K562 (cell line): Measurements from ENCODE around the gene KCNV2. TPM values are rescaled to one million over a fixed set of nuclear protein-coding genes. Genes with fewer than 3 reads are reported as not detected.

Experiments
- ATAC-seq: fragments of 200-7000 bp; cut with Tn5 transposase; 3 replicates; pipeline ENCODE4 v1.9.1; 2020; ENCODE audit warnings: moderate library complexity
- BruUV-seq: library from RNA; stranded (reverse); fragments of 400-500 nt; replicated peaks from 2 replicates; lab custom pipeline; 2021; lab: Mats Ljungman, UMichigan
- CTCF ChIA-PET: fragments of 300-600 bp; formaldehyde crosslinking; extraction: SDS; loops from one replicate; lab custom pipeline; 2021; ENCODE audit warnings: low intra/inter-chr PET ratio; lab: Yijun Ruan, JAX
- POLR2A ChIA-PET: fragments of 300-600, 350-650 bp; sonication (Branson Sonifier 250); formaldehyde crosslinking; extraction: SDS; loops from one replicate; lab custom pipeline; 2021; ENCODE audit warnings: antibody characterized with exemption, inconsistent platforms; lab: Yijun Ruan, JAX
- DNase-seq, 4 experiments: peaks; one replicate each; pipeline versions ENCODE4 v3.0.0 to v3.0.0-alpha.2; 2011 to 2018; ENCODE audit warnings: low spot score in 3 of 4, mixed read lengths in 3 of 4; ENCODE audit errors: extremely low read depth in 1 of 4
- FAIRE-seq: peaks from 2 replicates; lab custom pipeline; 2011; peaks lifted over from hg19 to GRCh38; lab: Jason Lieb, UNC
- H2AFZ ChIP-seq: 2 replicates; pipeline ENCODE4 v1.6.0; 2011; ENCODE audit warnings: low read depth, low read length, control low read depth, inconsistent platforms
- H3K27ac ChIP-seq: fragments of 200-600 bp; 3 replicates; pipeline ENCODE4 v1.8.0; 2011; ENCODE audit warnings: low read depth, mild to moderate bottlenecking, control low read depth, inconsistent platforms, low read length, moderate library complexity, mixed read lengths; ENCODE audit errors: extremely low read depth
- H3K27me3 ChIP-seq, 2 experiments: fragments of 300-600 bp in 1 of 2; 2 replicates in 1 of 2; 3 replicates in 1 of 2; pipeline versions ENCODE4 v1.6.0 to v1.8.0; 2011; ENCODE audit warnings: inconsistent platforms in 2 of 2, low read length in 2 of 2, mild to moderate bottlenecking in 1 of 2, mixed read lengths in 1 of 2, moderate library complexity in 1 of 2; ENCODE audit not compliant: control insufficient read depth in 2 of 2, insufficient read depth in 2 of 2
- H3K36me3 ChIP-seq: fragments of 300-600 bp; 3 replicates; pipeline ENCODE4 v1.8.0; 2011; ENCODE audit warnings: mild to moderate bottlenecking, low read length, inconsistent platforms; ENCODE audit not compliant: control insufficient read depth, insufficient read depth
- H3K4me1 ChIP-seq, 2 experiments: fragments of 200-600 bp in 1 of 2; replicated peaks in 1 of 2; 2 replicates in 1 of 2; 3 replicates in 1 of 2; pipeline versions ENCODE4 v1.5.1 to v1.8.0; 2011; ENCODE audit warnings: inconsistent platforms in 2 of 2, low read length in 2 of 2, mild to moderate bottlenecking in 1 of 2, mixed read lengths in 1 of 2, moderate library complexity in 1 of 2; ENCODE audit not compliant: control insufficient read depth in 2 of 2, insufficient read depth in 2 of 2
- H3K4me2 ChIP-seq: 2 replicates; pipeline ENCODE4 v1.6.1; 2011; ENCODE audit warnings: low read length, control low read depth, inconsistent platforms, mixed read lengths; ENCODE audit not compliant: insufficient read depth
- H3K4me3 ChIP-seq: fragments of 200-600 bp; sonication (generic), shearing (Covaris generic); 2 replicates; pipeline ENCODE4 v1.5.1; 2016; ENCODE audit warnings: control low read depth, inconsistent platforms
- H3K79me2 ChIP-seq: fragments of 200-600 bp; 3 replicates; pipeline ENCODE4 v1.8.0; 2011; ENCODE audit warnings: low read length, inconsistent platforms; ENCODE audit not compliant: control insufficient read depth, insufficient read depth
- H3K9ac ChIP-seq, 2 experiments: 2 replicates each; pipeline versions ENCODE4 v1.6.0 to v1.6.1; 2011; ENCODE audit warnings: low read depth in 2 of 2, low read length in 2 of 2, control low read depth in 1 of 2, inconsistent platforms in 1 of 2, mild to moderate bottlenecking in 1 of 2, mixed read lengths in 1 of 2; ENCODE audit not compliant: insufficient read depth in 1 of 2
- H3K9me1 ChIP-seq: one replicate; pipeline ENCODE4 v1.6.0; 2011; ENCODE audit warnings: inconsistent platforms, mild to moderate bottlenecking, low read length, moderate library complexity; ENCODE audit not compliant: control insufficient read depth, insufficient read depth
- H3K9me3 ChIP-seq: replicated peaks from 2 replicates; pipeline ENCODE4 v1.5.1; 2011; ENCODE audit warnings: low read depth, low read length, inconsistent platforms; ENCODE audit not compliant: control insufficient read depth, insufficient read depth
- H4K20me1 ChIP-seq: replicated peaks from 2 replicates; pipeline ENCODE4 v1.6.1; 2011; ENCODE audit warnings: low read length, inconsistent platforms, mixed read lengths; ENCODE audit not compliant: control insufficient read depth, insufficient read depth
- ASH1L ChIP-seq: fragments of 450-650 bp; IDR thresholded peaks from 2 replicates; pipeline ENCODE4 v1.6.1; 2018; ENCODE audit warnings: borderline replicate concordance, mild to moderate bottlenecking, low read depth; ENCODE audit not compliant: partially characterized antibody
- CBFA2T2 ChIP-seq: fragments of 450-650 bp; conservative IDR thresholded peaks from 2 replicates; pipeline ENCODE4 v1.6.1; 2017; ENCODE audit warnings: mild to moderate bottlenecking
- FOXM1 ChIP-seq, 2 experiments: fragments of 450-650 bp in 1 of 2; sonication (generic) in 1 of 2; formaldehyde crosslinking in 1 of 2; IDR thresholded peaks; 2 replicates each; pipeline versions ENCODE4 v1.6.1 to v1.9.0; 2017 to 2022; ENCODE audit warnings: low read depth in 2 of 2, mild to moderate bottlenecking in 2 of 2, missing genetic modification reagents in 1 of 2, moderate library complexity in 1 of 2
- KDM1A ChIP-seq, 2 experiments: fragments of 450-650 bp; IDR thresholded peaks; 2 replicates each; pipeline ENCODE4 v1.6.1; 2016; ENCODE audit warnings: mild to moderate bottlenecking in 2 of 2
- MTA1 ChIP-seq: fragments of 450-650 bp; IDR thresholded peaks from 2 replicates; pipeline ENCODE4 v1.6.1; 2017; ENCODE audit warnings: borderline replicate concordance
- NCOA1 ChIP-seq: fragments of 450-650 bp; IDR thresholded peaks from 2 replicates; pipeline ENCODE4 v1.6.1; 2016; ENCODE audit warnings: low read depth
- NR2C2 ChIP-seq, 2 experiments: fragments of 200-800 bp in 1 of 2; sonication (Bioruptor generic) in 1 of 2; sonication (generic) in 1 of 2; formaldehyde crosslinking in 1 of 2; IDR thresholded peaks; 2 replicates each; pipeline versions ENCODE4 v1.6.1 to v1.8.0; 2016 to 2022; ENCODE audit warnings: mild to moderate bottlenecking in 1 of 2, missing compliant biosample characterization in 1 of 2, missing genetic modification characterization in 1 of 2, missing genetic modification reagents in 1 of 2
- PHTF2 ChIP-seq: fragments of 250-450 bp; sonication (Bioruptor Pico); IDR thresholded peaks from 2 replicates; pipeline ENCODE4 v1.5.0; 2021; ENCODE audit warnings: mild to moderate bottlenecking
- POLR2AphosphoS5 ChIP-seq: IDR thresholded peaks from 2 replicates; pipeline ENCODE4 v1.6.1; 2011; ENCODE audit warnings: mild to moderate bottlenecking, low read depth, low read length, moderate library complexity; ENCODE audit not compliant: control insufficient read depth, insufficient read depth
- ZBTB1 ChIP-seq: sonication (generic); formaldehyde crosslinking; IDR thresholded peaks from 2 replicates; pipeline ENCODE4 v1.8.1; 2023; ENCODE audit warnings: missing genetic modification reagents, low read depth, mild to moderate bottlenecking, borderline replicate concordance
- ZNF217 ChIP-seq: sonication (generic); formaldehyde crosslinking; IDR thresholded peaks from 2 replicates; pipeline ENCODE4 v1.8.0; 2022; ENCODE audit warnings: mild to moderate bottlenecking, missing genetic modification reagents
- WGBS: fragments of 100-300 bp; shearing (Covaris generic); methylation state at CpG from one replicate; pipeline ENCODE4 v1.1.6; 2016; ENCODE audit warnings: low coverage, mixed read lengths; ENCODE audit not compliant: insufficient coverage; ENCODE audit errors: missing lambda C conversion rate; 5-methylcytosine and 5-hydroxymethylcytosine counted together
- in situ Hi-C: fragments of 300-500 bp; cut with MboI; formaldehyde crosslinking; loops from 4 replicates; pipeline ENCODE4 v1.15.0; 2018; ENCODE audit warnings: inconsistent platforms, mixed read lengths
- intact Hi-C: fragments of 100-400 bp; cut with micrococcal nuclease; formaldehyde crosslinking; loops from 2 replicates; pipeline ENCODE4 v1.14.2; 2022
- polyA plus RNA-seq, 8 experiments: library from polyadenylated mRNA; depleted of rRNA in 4 of 8; stranded (reverse) in 5 of 8; unstranded in 3 of 8; fragments of >200 nt; fragmentation: Nextera tagmentation in 2 of 8; fragmentation: Illumina TruSeq in 1 of 8; extraction: Ambion mirVana in 2 of 8; extraction: Trizol in 1 of 8; gene quantifications; 2 replicates each; pipeline versions ENCODE4 v1.2.1 to v1.2.3, GENCODE V29; 2011 to 2014; ENCODE audit warnings: inconsistent platforms in 1 of 8, missing spikeins in 1 of 8
- total RNA-seq, 7 experiments: library from RNA; depleted of rRNA in 6 of 7; stranded (reverse); fragments of >200 nt in 6 of 7; fragmentation: Illumina TruSeq in 2 of 7; extraction: Trizol in 2 of 7; gene quantifications; 2 replicates each; pipeline versions ENCODE4 v1.2.1 to v1.2.3, GENCODE V29; 2011 to 2021; ENCODE audit warnings: low replicate concordance in 1 of 7

The KCNV2 gene
- total and polyA plus RNA-seq, 9 of the 15 experiments (the other 6 are each of a cell fraction or from before 2014, with no cell fraction given) = 0.03 TPM; not detected in 8

DNA sequence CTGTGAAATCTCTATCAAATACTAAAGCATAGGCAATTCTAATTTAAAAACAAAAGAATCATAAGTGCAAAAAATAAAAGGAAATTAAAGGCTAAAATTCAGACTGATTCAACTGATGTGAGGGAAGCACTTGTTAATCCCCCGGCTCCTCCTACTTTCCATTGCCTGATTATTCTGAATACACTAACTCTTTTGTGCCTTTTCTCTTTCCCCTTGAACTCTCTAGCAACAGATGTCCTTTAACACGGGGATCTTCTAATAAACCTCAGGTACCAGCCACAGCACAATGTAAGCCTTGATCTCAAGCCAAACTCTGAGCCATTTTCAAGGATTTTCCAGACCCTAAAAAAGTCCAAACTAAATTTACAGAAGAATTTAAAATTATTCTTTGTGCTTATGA lies 61.5 kb downstream of the KCNV2 start:
- intact Hi-C loops = no loop called here
- H2AFZ ChIP-seq = no peak overlapping the region
- H3K79me2 ChIP-seq = no peaks in the 10 kb centered on the region
- 95% methylated on average over 2 of the region's 2 CpGs for WGBS
- FAIRE-seq (no peak), DNase-seq (no peak), ATAC-seq (no peak)
- H3K27ac ChIP-seq = no peak overlapping the region
- CTCF ChIA-PET = no interaction called here
- no peaks in the 10 kb centered on the region for H3K9me3 ChIP-seq
- no peaks in the 10 kb centered on the region for H3K27me3 ChIP-seq
- H3K9me1 ChIP-seq = no peaks in the 10 kb centered on the region
- H3K36me3 ChIP-seq = peaks cover 75% of the 10 kb centered on the region; the same call in 2 of the 3 replicates
- no peaks in the 10 kb centered on the region for H3K4me1 ChIP-seq
- H3K4me3 ChIP-seq = no peak overlapping the region
- no peaks in the 10 kb centered on the region for H4K20me1 ChIP-seq
- TF ChIP-seq ASH1L (no peak), NR2C2 (CRISPR knock-in tag; IDR thresholded peaks at IDR 0.05) (no peak), NR2C2 (tag; IDR thresholded peaks at IDR 0.05) (no peak), POLR2AphosphoS5 (no peak), FOXM1 (IDR thresholded peaks at IDR 0.05; ENCODE audit: low read depth) (no peak), FOXM1 (CRISPR knock-in tag; IDR thresholded peaks at IDR 0.05; ENCODE audit: low read depth) (no peak), KDM1A (IDR thresholded peaks at IDR 0.05) (no peak), ZNF217 (CRISPR knock-in tag) (no peak), NCOA1 (no peak), CBFA2T2 (no peak), ZBTB1 (no peak), PHTF2 (CRISPR knock-in tag) (no peak), MTA1 (no peak)
- POLR2A ChIA-PET = no interaction called here
- no peak overlapping the region for H3K4me2 ChIP-seq
- in situ Hi-C loops = no loop called here
- H3K9ac ChIP-seq = no peak overlapping the region
- no TSS peak for BruUV-seq

Other genes starting within 250 kb of the KCNV2 start
- gene VLDLR, start 95.7 kb upstream of the KCNV2 start, total RNA-seq (2014; rRNA removed) = 0.05 and 0.08 TPM in 2 replicates
- 0.18 and 0.32 TPM in 2 replicates for gene VLDLR, start 95.7 kb upstream of the KCNV2 start, total RNA-seq (2014; rRNA removed; fragmentation: Illumina TruSeq; extraction: Trizol)
- 0.04 TPM in 2 replicates for gene VLDLR, start 95.7 kb upstream of the KCNV2 start, total RNA-seq (2015; rRNA removed; fragmentation: Illumina TruSeq; extraction: Trizol)
- 0.34 and 0.58 TPM in 2 replicates for gene VLDLR, start 95.7 kb upstream of the KCNV2 start, total RNA-seq (2021)
- gene VLDLR, start 95.7 kb upstream of the KCNV2 start, polyA plus RNA-seq (2011; rRNA removed) = 0.04 and 0.20 TPM in 2 replicates
- 0.24 and 0.40 TPM in 2 replicates for gene VLDLR, start 95.7 kb upstream of the KCNV2 start, polyA plus RNA-seq (2014; fragmentation: Illumina TruSeq; extraction: Trizol)
- under 1 TPM; 0.03 to 0.08 TPM for gene VLDLR, start 95.7 kb upstream of the KCNV2 start, polyA plus RNA-seq (2014; fragmentation: Nextera tagmentation; extraction: Ambion mirVana)
- 0.24 and 0.45 TPM in 2 replicates for gene VLDLR, start 95.7 kb upstream of the KCNV2 start, polyA plus RNA-seq (2014; rRNA removed)
- 43.6 and 52.4 TPM in 2 replicates for gene PUM3, start 126.6 kb downstream of the KCNV2 start, total RNA-seq (2014; rRNA removed)
- 91.6 and 98.6 TPM in 2 replicates for gene PUM3, start 126.6 kb downstream of the KCNV2 start, total RNA-seq (2014; rRNA removed; fragmentation: Illumina TruSeq; extraction: Trizol)
- 82.9 and 84.4 TPM in 2 replicates for gene PUM3, start 126.6 kb downstream of the KCNV2 start, total RNA-seq (2015; rRNA removed; fragmentation: Illumina TruSeq; extraction: Trizol)
- 57.9 and 62.5 TPM in 2 replicates for gene PUM3, start 126.6 kb downstream of the KCNV2 start, total RNA-seq (2021)
- 33.1 and 47.7 TPM in 2 replicates for gene PUM3, start 126.6 kb downstream of the KCNV2 start, polyA plus RNA-seq (2011; rRNA removed)
- 60.1 and 74.1 TPM in 2 replicates for gene PUM3, start 126.6 kb downstream of the KCNV2 start, polyA plus RNA-seq (2014; fragmentation: Illumina TruSeq; extraction: Trizol)
- 10 to 100 TPM; 51.7 to 80.4 TPM for gene PUM3, start 126.6 kb downstream of the KCNV2 start, polyA plus RNA-seq (2014; fragmentation: Nextera tagmentation; extraction: Ambion mirVana)
- 47.6 and 48.5 TPM in 2 replicates for gene PUM3, start 126.6 kb downstream of the KCNV2 start, polyA plus RNA-seq (2014; rRNA removed)